Endothelial cell of umbilical vein (primary cell): Measurements from ENCODE around the gene VTA1. TPM values are rescaled to one million over a fixed set of nuclear protein-coding genes. Genes with fewer than 3 reads are reported as not detected.

ENCODE experiments used
- BruUV-seq: library from RNA; stranded (reverse); fragments of 400-500 nt; replicated peaks from 2 replicates; lab custom pipeline; 2021; lab: Mats Ljungman, UMichigan
- CTCF ChIA-PET: fragments of 300-600, 350-600 bp; sonication (Branson Sonifier 250); formaldehyde crosslinking; loops from one replicate; lab custom pipeline; 2021; ENCODE audit warnings: antibody characterized with exemption, inconsistent platforms; lab: Charles Lee
- POLR2A ChIA-PET: fragments of 300-600, 350-600 bp; sonication (Branson Sonifier 250); formaldehyde crosslinking; loops from one replicate; lab custom pipeline; 2021; ENCODE audit warnings: antibody characterized with exemption, inconsistent platforms; lab: Charles Lee
- DNase-seq: peaks from one replicate; pipeline ENCODE4 v3.0.0-alpha.2; 2011; ENCODE audit warnings: low read depth, low spot score
- FAIRE-seq: peaks from 2 replicates; lab custom pipeline; 2011; peaks lifted over from hg19 to GRCh38; lab: Jason Lieb, UNC
- H2AFZ ChIP-seq: 2 replicates; pipeline ENCODE4 v1.6.0; 2012; ENCODE audit warnings: low read depth, low read length, control low read depth, inconsistent platforms
- H3K27ac ChIP-seq: 2 replicates; pipeline ENCODE4 v1.5.1; 2011; ENCODE audit warnings: low read depth, mild to moderate bottlenecking, control low read depth, low read length, moderate library complexity; ENCODE audit not compliant: insufficient read depth
- H3K27me3 ChIP-seq, 2 experiments: 2 replicates each; pipeline versions ENCODE4 v1.6.0 to v1.6.1; 2011; ENCODE audit warnings: low read length in 2 of 2, mixed read lengths in 1 of 2; ENCODE audit not compliant: control insufficient read depth in 2 of 2, insufficient read depth in 2 of 2
- H3K36me3 ChIP-seq, 2 experiments: 2 replicates in 1 of 2; 3 replicates in 1 of 2; pipeline ENCODE4 v1.5.1; 2011; ENCODE audit warnings: low read length in 2 of 2, mild to moderate bottlenecking in 1 of 2, moderate library complexity in 1 of 2; ENCODE audit not compliant: control insufficient read depth in 2 of 2, insufficient read depth in 2 of 2; ENCODE audit errors: extremely low read depth in 1 of 2
- H3K4me1 ChIP-seq: 3 replicates; pipeline ENCODE4 v1.5.1; 2011; ENCODE audit warnings: mild to moderate bottlenecking, low read length; ENCODE audit not compliant: control insufficient read depth, insufficient read depth; ENCODE audit errors: extremely low read depth
- H3K4me2 ChIP-seq: 2 replicates; pipeline ENCODE4 v1.6.1; 2011; ENCODE audit warnings: low read length, control low read depth, mixed read lengths; ENCODE audit not compliant: insufficient read depth
- H3K4me3 ChIP-seq, 3 experiments: fragments of 200-600 bp in 1 of 3; sonication (generic), shearing (Covaris generic) in 1 of 3; replicated peaks in 1 of 3; 2 replicates each; pipeline ENCODE4 v1.5.1; 2011 to 2016; ENCODE audit warnings: control low read depth in 3 of 3, low read length in 3 of 3, mild to moderate bottlenecking in 2 of 3, inconsistent platforms in 1 of 3, low read depth in 1 of 3, moderate library complexity in 1 of 3; ENCODE audit not compliant: insufficient read depth in 1 of 3
- H3K79me2 ChIP-seq: 2 replicates; pipeline ENCODE4 v1.6.0; 2012; ENCODE audit warnings: low read length, inconsistent platforms; ENCODE audit not compliant: control insufficient read depth, insufficient read depth
- H3K9ac ChIP-seq: replicated peaks from 2 replicates; pipeline ENCODE3; 2011; ENCODE audit warnings: low read length, control low read depth; ENCODE audit not compliant: insufficient read depth; ENCODE audit errors: extremely low read depth
- H3K9me1 ChIP-seq: replicated peaks from 3 replicates; pipeline ENCODE4 v1.6.0; 2011; ENCODE audit warnings: mild to moderate bottlenecking, low read length; ENCODE audit not compliant: control insufficient read depth, insufficient read depth; ENCODE audit errors: extremely low read depth
- H3K9me3 ChIP-seq: replicated peaks from 2 replicates; pipeline ENCODE4 v1.5.1; 2012; ENCODE audit warnings: low read length, inconsistent platforms; ENCODE audit not compliant: control insufficient read depth, insufficient read depth
- H4K20me1 ChIP-seq: replicated peaks from 2 replicates; pipeline ENCODE3; 2011; ENCODE audit warnings: mild to moderate bottlenecking, low read length; ENCODE audit not compliant: control insufficient read depth, insufficient read depth; ENCODE audit errors: extremely low read depth
- EZH2 ChIP-seq: IDR thresholded peaks from 2 replicates; pipeline ENCODE4 v1.6.1; 2012; ENCODE audit warnings: borderline replicate concordance, low read depth, mild to moderate bottlenecking, moderate library complexity, low read length, inconsistent platforms; ENCODE audit not compliant: severe bottlenecking
- GATA2 ChIP-seq: IDR thresholded peaks from 2 replicates; pipeline ENCODE4 v1.7.0; 2011; ENCODE audit warnings: low read depth, mild to moderate bottlenecking, moderate library complexity, mixed read lengths, low read length; ENCODE audit not compliant: insufficient read length, insufficient read depth
- JUN ChIP-seq: IDR thresholded peaks from 2 replicates; pipeline ENCODE4 v1.6.1; 2011; ENCODE audit warnings: borderline replicate concordance, low read depth; ENCODE audit not compliant: insufficient read length, insufficient read depth
- MYC ChIP-seq: IDR thresholded peaks from one replicate; pipeline ENCODE4 v1.6.1; 2011; ENCODE audit warnings: mild to moderate bottlenecking, low read depth, low read length
- POLR2AphosphoS5 ChIP-seq: IDR thresholded peaks from 2 replicates; pipeline ENCODE4 v1.6.1; 2012; ENCODE audit warnings: low read depth, mild to moderate bottlenecking, control low read depth, low read length, moderate library complexity; ENCODE audit not compliant: insufficient read depth
- dilution Hi-C: fragments of 300-500 bp; cut with MboI; formaldehyde crosslinking; loops from one replicate; pipeline ENCODE4 v1.15.0; 2019; ENCODE audit warnings: low sequenced_read_pairs; ENCODE audit not compliant: extremely low pct_ligation_motif_present
- intact Hi-C: fragments of 100-400 bp; cut with micrococcal nuclease; formaldehyde crosslinking; loops from one replicate; pipeline ENCODE4 v1.10.0; 2022
- polyA plus RNA-seq, 4 experiments: library from polyadenylated mRNA; depleted of rRNA in 3 of 4; stranded (reverse) in 3 of 4; unstranded in 1 of 4; fragments of >200 nt; gene quantifications; 2 replicates each; pipeline versions ENCODE4 v1.2.1 to v1.2.3, GENCODE V29; 2011 to 2012; ENCODE audit warnings: missing spikeins in 1 of 4
- total RNA-seq: library from RNA; stranded (reverse); gene quantifications from 2 replicates; pipeline ENCODE4 v1.2.3, GENCODE V29; 2021
- TF ChIP-seq, protein P1 (sequence below): IDR thresholded peaks from 2 replicates; pipeline ENCODE4 v1.6.1; 2011; ENCODE audit not compliant: insufficient read depth, insufficient read length
- TF ChIP-seq, protein P2 (sequence below), 2 donors: IDR thresholded peaks; 1 replicate in 1 of 2; 2 replicates in 1 of 2; pipeline ENCODE4 v1.5.1; 2011; ENCODE audit warnings: low read length in 2 of 2, mild to moderate bottlenecking in 2 of 2, moderate library complexity in 2 of 2, control low read depth in 1 of 2, inconsistent platforms in 1 of 2, low read depth in 1 of 2; ENCODE audit not compliant: insufficient read depth in 1 of 2; ENCODE audit errors: extremely low read depth in 1 of 2

The VTA1 gene
- total and polyA plus RNA-seq, 2 donors (not counting 3 experiments of a cell fraction or from before 2014, with no cell fraction given): 39.0 to 40.9 TPM

DNA sequence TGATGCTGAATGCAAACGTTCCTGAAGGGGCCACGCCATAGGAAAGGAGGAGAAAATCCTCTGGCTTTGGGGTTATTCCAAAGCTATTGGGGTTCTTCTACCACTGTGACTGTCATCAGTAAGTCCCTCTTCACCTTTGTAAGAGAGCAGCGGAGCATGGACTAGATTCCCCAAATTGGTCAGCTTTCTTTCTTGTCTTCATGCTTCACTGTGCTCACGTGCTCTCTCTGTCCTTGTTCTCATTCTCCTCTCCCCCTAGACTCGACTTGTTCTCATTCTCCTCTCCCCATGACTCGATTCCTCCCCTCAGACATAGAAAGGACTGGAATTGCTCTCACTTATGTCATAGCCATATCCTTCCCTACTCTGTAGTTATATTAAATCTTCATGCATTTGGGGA, 99.9 kb downstream of the VTA1 start:
- no peaks in the 10 kb centered on the region for H3K9me1 ChIP-seq
- H2AFZ ChIP-seq: no peak overlapping the region
- DNase-seq: no peak
- CTCF ChIA-PET: no interaction called here
- no peak for FAIRE-seq
- POLR2A ChIA-PET: no interaction called here
- H3K27ac ChIP-seq: no peak overlapping the region
- no peak overlapping the region for H3K9ac ChIP-seq
- intact Hi-C loops: no loop called here
- no peak for TF ChIP-seq GATA2
- TF ChIP-seq MYC: no peak
- TF ChIP-seq, protein P1, sequence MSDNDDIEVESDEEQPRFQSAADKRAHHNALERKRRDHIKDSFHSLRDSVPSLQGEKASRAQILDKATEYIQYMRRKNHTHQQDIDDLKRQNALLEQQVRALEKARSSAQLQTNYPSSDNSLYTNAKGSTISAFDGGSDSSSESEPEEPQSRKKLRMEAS: no peak
- no peak for TF ChIP-seq POLR2AphosphoS5
- no peak for TF ChIP-seq JUN
- TF ChIP-seq, protein P2, sequence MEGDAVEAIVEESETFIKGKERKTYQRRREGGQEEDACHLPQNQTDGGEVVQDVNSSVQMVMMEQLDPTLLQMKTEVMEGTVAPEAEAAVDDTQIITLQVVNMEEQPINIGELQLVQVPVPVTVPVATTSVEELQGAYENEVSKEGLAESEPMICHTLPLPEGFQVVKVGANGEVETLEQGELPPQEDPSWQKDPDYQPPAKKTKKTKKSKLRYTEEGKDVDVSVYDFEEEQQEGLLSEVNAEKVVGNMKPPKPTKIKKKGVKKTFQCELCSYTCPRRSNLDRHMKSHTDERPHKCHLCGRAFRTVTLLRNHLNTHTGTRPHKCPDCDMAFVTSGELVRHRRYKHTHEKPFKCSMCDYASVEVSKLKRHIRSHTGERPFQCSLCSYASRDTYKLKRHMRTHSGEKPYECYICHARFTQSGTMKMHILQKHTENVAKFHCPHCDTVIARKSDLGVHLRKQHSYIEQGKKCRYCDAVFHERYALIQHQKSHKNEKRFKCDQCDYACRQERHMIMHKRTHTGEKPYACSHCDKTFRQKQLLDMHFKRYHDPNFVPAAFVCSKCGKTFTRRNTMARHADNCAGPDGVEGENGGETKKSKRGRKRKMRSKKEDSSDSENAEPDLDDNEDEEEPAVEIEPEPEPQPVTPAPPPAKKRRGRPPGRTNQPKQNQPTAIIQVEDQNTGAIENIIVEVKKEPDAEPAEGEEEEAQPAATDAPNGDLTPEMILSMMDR (IDR thresholded peaks at IDR 0.05; ENCODE audit: extremely low read depth in 1 of 2, insufficient read depth in 1 of 2, low read depth in 1 of 2, low read length in 2 of 2): no peak
- TF ChIP-seq EZH2: no peak
- H3K79me2 ChIP-seq: no peaks in the 10 kb centered on the region
- H3K36me3 ChIP-seq: no peaks in the 10 kb centered on the region
- H3K9me3 ChIP-seq: no peaks in the 10 kb centered on the region
- no TSS peak for BruUV-seq
- no peaks in the 10 kb centered on the region for H3K4me1 ChIP-seq
- H3K4me3 ChIP-seq: no peak overlapping the region
- no peaks in the 10 kb centered on the region for H4K20me1 ChIP-seq
- H3K27me3 ChIP-seq: no peaks in the 10 kb centered on the region
- dilution Hi-C loops: no loop called here
- H3K4me2 ChIP-seq: no peak overlapping the region
